ENCODE results near the gene TMEM204.

The TMEM204 gene

GRCh38 chr16:1514507-1514906, 19.0 kb upstream of the TMEM204 start:
- TF ChIP-seq, protein P1, sequence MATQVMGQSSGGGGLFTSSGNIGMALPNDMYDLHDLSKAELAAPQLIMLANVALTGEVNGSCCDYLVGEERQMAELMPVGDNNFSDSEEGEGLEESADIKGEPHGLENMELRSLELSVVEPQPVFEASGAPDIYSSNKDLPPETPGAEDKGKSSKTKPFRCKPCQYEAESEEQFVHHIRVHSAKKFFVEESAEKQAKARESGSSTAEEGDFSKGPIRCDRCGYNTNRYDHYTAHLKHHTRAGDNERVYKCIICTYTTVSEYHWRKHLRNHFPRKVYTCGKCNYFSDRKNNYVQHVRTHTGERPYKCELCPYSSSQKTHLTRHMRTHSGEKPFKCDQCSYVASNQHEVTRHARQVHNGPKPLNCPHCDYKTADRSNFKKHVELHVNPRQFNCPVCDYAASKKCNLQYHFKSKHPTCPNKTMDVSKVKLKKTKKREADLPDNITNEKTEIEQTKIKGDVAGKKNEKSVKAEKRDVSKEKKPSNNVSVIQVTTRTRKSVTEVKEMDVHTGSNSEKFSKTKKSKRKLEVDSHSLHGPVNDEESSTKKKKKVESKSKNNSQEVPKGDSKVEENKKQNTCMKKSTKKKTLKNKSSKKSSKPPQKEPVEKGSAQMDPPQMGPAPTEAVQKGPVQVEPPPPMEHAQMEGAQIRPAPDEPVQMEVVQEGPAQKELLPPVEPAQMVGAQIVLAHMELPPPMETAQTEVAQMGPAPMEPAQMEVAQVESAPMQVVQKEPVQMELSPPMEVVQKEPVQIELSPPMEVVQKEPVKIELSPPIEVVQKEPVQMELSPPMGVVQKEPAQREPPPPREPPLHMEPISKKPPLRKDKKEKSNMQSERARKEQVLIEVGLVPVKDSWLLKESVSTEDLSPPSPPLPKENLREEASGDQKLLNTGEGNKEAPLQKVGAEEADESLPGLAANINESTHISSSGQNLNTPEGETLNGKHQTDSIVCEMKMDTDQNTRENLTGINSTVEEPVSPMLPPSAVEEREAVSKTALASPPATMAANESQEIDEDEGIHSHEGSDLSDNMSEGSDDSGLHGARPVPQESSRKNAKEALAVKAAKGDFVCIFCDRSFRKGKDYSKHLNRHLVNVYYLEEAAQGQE (IDR thresholded peaks at IDR 0.05; ENCODE audit: insufficient read depth in 1 of 2, low read depth in 2 of 2, low read length in 2 of 2) = no peak
- no peak for TF ChIP-seq TAF1 (IDR thresholded peaks at IDR 0.05; ENCODE audit: borderline replicate concordance, insufficient read depth, low read length)
- TF ChIP-seq SIN3A (IDR thresholded peaks at IDR 0.05; ENCODE audit: borderline replicate concordance, insufficient read depth, low read length) = no peak
- no peak for TF ChIP-seq POLR2AphosphoS5 (IDR thresholded peaks at IDR 0.05; ENCODE audit: low read depth, low read length)
- TF ChIP-seq FOXP2 (optimal IDR thresholded peaks at IDR 0.05; ENCODE audit: borderline replicate concordance, extremely low read depth, extremely low read length, insufficient read depth) = no peak

DNA sequence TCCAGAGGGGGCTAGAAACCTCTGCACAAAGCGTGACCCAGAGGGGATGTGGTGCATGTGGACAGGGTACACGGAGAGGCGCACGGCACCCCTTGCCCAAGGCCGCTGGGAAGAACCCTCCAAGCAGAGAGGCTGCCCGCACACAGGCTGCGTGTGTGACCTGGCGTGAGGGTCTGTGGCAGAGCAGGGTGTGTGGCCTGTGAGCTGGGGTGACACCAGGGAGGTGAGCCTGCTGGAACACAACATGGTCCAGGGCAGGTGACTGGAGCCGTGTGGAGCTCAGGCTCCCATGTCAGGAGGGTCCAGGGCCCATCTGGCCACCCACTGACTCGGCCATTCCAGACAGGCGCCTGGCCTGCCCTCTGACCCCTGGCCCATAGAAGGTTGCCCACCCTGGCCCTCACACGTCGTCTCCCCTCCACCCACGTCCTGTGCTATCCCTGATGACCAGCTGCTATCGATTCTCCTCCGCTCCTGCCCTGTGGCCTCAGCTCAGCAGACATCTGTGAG, 14.8 kb upstream of the TMEM204 start:
- TF ChIP-seq, protein P1 (IDR thresholded peaks at IDR 0.05; ENCODE audit: insufficient read depth in 1 of 2, low read depth in 2 of 2, low read length in 2 of 2) = no peak
- TF ChIP-seq FOXP2 (optimal IDR thresholded peaks at IDR 0.05; ENCODE audit: borderline replicate concordance, extremely low read depth, extremely low read length, insufficient read depth) (no peak), SIN3A (IDR thresholded peaks at IDR 0.05; ENCODE audit: borderline replicate concordance, insufficient read depth, low read length) (no peak), POLR2AphosphoS5 (IDR thresholded peaks at IDR 0.05; ENCODE audit: low read depth, low read length) (no peak), TAF1 (IDR thresholded peaks at IDR 0.05; ENCODE audit: borderline replicate concordance, insufficient read depth, low read length) (no peak)

- TF ChIP-seq TAF1 (IDR thresholded peaks at IDR 0.05; ENCODE audit: borderline replicate concordance, insufficient read depth, low read length) (no peak), SIN3A (IDR thresholded peaks at IDR 0.05; ENCODE audit: borderline replicate concordance, insufficient read depth, low read length) (no peak), FOXP2 (optimal IDR thresholded peaks at IDR 0.05; ENCODE audit: borderline replicate concordance, extremely low read depth, extremely low read length, insufficient read depth) (no peak), POLR2AphosphoS5 (IDR thresholded peaks at IDR 0.05; ENCODE audit: low read depth, low read length) (no peak)
- TF ChIP-seq, protein P1 (IDR thresholded peaks at IDR 0.05; ENCODE audit: insufficient read depth in 1 of 2, low read depth in 2 of 2, low read length in 2 of 2) = no peak
These were observed 13.6 kb upstream of the TMEM204 start for GRCh38 chr16:1519831-1520230.

DNA sequence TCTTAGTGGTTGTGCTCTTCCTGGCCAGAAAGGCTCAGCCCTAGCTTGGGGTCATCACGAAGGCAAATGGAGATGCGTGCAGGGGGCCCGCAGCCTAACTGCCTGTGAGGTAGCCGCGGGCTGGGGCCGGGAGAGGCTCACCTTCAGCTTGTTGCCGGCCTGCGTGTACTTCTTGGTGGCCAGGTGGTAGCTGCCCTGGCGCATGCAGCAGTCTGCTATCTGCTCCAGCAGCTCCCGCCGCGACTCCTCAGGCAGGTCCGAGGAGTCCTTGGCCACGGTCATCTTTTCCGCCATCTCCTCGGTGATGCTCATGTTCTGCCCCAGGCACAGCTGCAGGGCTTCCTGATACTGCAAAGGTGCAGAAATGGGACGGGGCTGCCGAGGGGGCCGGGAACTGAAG, 13.0 kb upstream of the TMEM204 start:
- TF ChIP-seq FOXP2 (optimal IDR thresholded peaks at IDR 0.05; ENCODE audit: borderline replicate concordance, extremely low read depth, extremely low read length, insufficient read depth) (no peak), TAF1 (IDR thresholded peaks at IDR 0.05; ENCODE audit: borderline replicate concordance, insufficient read depth, low read length) (no peak), POLR2AphosphoS5 (IDR thresholded peaks at IDR 0.05; ENCODE audit: low read depth, low read length) (no peak)
- TF ChIP-seq, protein P1 (IDR thresholded peaks at IDR 0.05; ENCODE audit: insufficient read depth in 1 of 2, low read depth in 2 of 2, low read length in 2 of 2) = no peak

All from PFSK-1 (cell line).